22Rv1 (cell line): Measurements from ENCODE around the gene RFFL.

Experiments
- ZFX ChIP-seq: fragments of 450-650 bp; IDR thresholded peaks from 2 replicates; pipeline ENCODE4 v1.6.1; 2017; ENCODE audit warnings: antibody characterized with exemption, borderline replicate concordance
- TF ChIP-seq, protein P1 (sequence below): fragments of 450-650 bp; IDR thresholded peaks from 2 replicates; pipeline ENCODE4 v1.5.1; 2017; ENCODE audit warnings: mild to moderate bottlenecking

DNA sequence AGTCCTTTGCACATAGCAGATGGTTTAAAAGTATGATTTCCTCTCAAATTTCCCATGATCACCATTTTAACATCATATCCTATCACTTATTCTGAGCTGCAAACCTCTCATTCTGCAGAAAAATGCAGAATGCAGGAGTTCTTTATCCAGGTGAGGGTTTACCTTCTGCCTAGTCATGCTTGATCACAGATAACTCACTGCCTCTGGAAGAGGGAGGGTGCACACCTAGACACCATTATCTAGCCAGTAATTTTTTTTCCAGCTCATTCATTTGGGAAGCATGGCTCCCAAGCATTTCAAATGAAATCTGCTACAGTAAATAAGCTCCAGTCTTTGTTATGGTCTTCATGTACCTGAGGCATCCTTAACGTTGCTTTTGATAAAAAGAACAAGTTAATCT lies 38.0 kb downstream of the RFFL start:
- TF ChIP-seq, protein P1, sequence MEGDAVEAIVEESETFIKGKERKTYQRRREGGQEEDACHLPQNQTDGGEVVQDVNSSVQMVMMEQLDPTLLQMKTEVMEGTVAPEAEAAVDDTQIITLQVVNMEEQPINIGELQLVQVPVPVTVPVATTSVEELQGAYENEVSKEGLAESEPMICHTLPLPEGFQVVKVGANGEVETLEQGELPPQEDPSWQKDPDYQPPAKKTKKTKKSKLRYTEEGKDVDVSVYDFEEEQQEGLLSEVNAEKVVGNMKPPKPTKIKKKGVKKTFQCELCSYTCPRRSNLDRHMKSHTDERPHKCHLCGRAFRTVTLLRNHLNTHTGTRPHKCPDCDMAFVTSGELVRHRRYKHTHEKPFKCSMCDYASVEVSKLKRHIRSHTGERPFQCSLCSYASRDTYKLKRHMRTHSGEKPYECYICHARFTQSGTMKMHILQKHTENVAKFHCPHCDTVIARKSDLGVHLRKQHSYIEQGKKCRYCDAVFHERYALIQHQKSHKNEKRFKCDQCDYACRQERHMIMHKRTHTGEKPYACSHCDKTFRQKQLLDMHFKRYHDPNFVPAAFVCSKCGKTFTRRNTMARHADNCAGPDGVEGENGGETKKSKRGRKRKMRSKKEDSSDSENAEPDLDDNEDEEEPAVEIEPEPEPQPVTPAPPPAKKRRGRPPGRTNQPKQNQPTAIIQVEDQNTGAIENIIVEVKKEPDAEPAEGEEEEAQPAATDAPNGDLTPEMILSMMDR = no peak
- no peak for TF ChIP-seq ZFX
